Fibroblast of skin of scalp (primary cell): ENCODE data around the gene LRRN2.
"Not testable (repeated sequence)": the region's sequence is repeated elsewhere in the genome, so short reads cannot be mapped to it uniquely, and the experiment has no call there.

ENCODE experiments used
- DNase-seq: peaks from one replicate; pipeline ENCODE4 v3.0.0-alpha.2; 2013

LRRN2 gene

DNA sequence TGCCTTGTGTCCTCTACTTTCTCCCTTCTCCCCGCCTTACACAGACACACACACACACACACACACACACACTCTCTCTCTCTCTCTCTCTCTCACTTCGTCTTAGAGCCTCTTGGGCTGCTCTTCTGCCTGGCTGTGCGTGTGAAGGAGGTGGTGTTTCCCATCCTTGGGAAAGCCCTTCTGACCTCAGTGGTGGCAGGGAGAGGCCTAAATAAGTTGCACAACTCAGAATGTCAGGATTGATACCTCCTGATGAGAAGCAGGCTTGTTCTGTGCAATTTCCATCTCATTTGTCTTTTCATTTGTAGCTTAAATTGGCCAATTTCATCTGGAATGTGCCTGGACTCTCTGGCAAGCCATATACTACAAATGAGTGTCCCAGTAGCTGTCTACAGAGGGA is 25.0 kb downstream of the LRRN2 start:
- DNase-seq = no peak

DNA sequence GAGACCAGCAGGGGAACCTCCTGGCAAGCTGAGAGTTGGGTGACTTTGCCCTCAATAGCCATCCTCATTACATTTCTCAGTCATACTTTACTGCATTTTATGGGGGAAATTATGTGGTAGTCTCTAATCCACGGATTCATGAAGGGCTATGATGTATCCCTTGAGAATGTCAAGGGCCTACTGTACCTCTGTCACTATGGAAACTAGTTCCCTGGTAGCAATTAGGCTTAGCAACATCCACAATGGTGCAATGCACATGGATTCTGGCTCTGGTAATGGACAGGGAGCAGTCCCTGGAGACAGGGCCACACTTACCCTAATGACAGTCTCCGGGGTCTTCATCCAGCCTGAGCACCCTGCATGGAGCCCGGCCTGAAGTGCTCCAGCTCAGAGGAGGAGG is 26.5 kb downstream of the LRRN2 start:
- DNase-seq = no peak

DNA sequence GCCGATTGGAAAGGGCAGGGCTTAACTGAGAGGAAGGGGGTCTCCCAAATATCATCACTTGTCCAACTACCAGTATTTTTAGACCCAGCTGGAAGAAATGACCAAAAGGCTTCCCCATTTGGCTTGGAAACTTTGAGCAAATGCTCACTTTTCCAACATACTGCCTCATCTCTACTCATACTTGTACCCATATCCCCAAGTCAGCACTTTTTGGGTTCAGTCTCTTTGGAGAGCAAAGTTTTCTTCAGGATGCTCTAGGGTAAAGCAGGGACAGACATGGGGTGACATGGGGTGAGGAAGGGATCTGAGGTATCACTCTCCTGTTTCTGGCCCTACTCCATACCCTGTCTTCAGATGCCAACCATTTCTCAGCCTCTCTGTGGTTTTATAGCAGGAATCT is 27.2 kb downstream of the LRRN2 start:
- no peak for DNase-seq

DNA sequence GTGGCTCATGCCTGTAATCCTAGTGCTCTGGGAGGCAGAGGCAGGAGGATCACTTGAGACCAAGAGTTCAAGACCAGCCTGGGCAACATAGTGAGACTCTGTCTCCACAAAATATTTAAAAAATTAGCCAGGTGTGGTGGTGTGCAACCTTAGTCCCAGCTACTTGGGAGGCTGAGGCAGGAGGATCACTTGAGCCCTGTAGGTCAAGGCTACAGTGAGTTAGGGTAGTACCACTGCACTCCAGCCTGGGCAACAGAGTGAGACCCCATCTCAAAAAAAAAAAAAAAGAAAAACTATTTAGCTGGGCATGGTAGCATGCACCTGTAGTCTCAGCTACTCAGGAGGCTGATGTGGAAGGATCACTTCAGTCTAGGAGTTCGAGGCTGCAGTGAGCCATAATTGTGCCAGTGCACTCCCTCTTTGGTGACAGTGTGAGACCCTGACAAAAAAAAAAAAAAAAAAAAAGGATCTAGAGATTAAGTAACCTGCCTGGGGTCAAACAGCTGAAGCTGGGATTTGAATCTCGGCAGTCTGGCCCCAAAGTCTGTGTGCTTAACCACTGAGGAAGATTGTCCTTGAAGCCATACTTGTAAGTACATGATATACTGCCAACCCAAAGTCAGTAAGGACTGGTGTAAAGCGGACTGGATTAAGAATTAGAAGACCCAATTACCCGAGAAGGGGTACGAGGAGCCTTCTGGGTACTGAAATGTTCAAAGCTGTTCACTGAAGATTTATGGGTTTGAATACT is 31.8 kb downstream of the LRRN2 start:
- DNase-seq = no peak

DNA sequence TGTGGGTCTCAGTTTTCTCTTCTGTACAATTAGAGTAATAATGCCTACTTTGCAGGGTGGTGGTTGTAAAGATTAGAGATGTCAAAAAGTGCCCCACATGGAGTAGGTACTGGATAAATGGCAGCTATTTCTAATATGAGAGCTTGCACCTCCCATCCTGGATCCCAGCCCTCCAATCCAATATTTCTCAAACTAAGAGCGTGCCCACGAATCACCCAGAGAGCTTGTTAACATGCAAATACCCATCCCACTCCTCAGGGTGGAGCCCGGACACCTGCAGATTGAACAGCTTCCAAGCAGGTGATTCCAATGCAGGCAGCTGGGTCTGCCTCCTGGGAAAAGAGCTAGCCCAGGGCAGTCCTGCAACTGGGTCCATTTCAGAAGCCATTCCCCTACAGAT is 33.0 kb downstream of the LRRN2 start:
- no peak for DNase-seq

DNA sequence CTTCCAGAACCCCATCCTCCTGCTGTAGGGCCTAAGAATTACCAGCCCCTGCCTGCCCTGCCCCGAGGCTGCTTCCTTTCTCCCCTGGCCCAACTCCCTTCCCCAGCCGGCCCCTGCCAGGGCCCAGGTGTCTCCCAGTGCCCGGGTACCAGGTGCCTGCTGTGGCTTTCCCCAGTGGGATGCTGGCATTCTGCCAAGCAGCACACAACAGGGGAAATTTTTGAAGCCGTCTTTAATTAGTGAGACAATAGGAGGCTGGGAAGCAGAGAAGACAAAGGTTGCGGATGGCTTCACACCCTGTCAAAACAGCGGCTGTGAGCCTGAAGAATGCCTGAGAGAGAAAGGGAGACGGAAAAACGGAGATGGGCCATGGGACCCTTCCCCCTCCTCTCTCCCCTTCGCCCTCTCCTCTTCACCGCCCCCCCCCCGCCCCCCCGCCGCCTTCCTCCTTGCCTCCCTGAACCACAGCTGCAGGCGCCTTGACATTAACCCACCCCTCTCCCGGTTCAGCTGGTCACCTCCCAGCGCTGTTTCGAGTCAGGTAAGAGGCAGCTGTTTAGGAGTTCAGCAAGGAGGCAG is 33.6 kb downstream of the LRRN2 start:
- no peak for DNase-seq

DNA sequence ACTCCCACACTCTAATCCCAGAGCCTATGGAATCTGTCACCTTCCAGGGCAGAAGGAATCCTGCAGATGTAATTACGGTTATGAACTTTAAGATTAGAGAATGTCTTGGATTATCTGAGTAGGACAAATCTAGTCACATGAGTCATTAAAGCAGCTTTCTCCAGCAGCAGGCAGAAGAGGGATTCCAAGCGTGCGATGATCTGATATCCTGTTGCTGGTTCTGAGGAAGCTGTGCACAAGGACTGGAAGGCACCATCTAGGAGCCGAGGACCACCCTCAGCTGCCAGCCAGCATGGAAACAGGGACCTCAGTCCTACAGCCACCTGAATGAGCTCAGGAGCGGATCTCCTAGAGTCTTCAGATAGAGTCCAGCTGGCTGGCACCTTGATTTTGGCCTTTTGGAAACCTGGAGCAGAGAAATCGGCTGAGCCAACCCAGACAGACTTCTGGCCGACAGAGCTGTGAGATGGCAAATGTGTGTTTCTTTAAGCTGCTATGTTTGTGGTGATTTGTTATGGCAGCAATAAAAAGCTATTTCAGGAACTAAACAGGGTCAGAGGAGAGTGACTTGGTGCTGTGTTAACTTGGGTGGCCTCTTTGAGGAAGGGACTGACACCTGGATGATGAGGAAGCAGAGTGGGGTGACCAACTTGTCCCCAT is 34.5 kb downstream of the LRRN2 start:
- no peak for DNase-seq

DNA sequence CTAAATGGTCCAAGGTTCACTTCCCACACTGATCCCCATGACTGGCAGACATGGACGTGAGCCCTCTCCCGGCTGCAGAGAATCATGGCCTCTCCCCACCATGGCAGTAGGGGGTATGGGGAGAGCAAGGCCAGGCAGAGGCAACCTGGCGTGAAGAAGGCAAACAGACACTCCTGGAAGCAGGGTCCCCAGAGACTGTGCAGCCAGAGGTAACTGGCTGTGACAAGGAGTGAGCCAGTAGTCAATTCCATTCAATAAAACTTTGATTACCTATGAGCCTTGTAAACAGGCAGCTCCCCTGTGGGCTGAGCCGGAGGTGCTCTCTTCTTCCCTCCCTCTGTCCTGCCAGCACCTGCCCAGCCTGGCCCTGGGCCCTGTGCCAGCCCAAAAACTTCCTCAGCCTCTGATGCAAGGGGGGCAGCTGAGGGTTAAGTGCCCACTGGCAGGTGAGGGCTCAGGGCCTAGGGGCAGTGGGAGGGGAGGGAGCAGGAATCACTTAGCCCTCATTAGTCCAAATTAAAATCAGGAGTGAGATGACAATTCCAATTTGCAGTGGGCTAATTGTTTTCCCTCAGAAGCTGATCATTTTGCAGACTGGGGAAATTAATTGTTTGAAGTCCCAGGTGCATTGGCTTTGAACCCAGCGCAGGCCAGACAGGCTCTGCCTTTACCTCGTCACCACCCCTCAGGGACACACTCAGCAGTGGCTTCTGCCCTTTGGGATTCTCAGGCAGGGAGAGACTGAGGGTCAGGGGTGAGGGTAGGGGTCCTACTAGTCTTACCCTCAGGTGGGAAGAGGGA is 35.6 kb downstream of the LRRN2 start:
- no peak for DNase-seq

DNA sequence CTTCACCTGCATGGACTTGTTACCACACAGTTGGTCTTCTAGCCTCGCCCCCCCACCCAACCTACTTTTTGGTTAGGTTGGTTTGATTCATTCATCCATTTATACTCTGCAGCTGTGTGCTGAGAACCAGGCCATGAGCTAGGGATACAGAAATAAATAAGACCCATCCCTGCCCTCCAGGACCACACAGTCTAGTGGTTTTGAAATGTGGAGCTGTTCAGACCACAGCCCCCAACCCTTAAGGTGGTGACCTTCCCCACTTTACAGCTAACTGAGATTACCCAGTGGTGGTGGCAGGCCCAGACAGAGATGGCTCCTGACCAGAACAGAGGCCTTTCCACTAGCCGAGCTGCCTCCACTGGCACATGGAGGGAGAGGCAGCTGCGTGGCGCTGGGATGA is 37.0 kb downstream of the LRRN2 start:
- no peak for DNase-seq

DNA sequence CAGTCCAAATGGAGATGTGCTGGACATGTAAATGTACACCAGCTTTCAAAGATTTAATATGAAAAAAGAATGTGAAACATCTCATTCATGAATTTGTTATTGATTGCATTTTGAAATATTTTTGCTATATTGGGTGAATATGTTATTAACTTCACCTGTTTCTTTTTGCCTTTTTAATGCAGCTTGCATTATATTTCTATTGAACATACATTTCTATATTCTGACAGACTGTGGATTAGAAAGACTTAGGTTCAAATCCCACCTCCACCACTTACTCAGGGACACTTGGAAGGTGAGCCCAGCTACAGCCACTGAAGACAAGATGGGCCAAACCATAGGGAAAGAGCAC is 37.8 kb downstream of the LRRN2 start:
- DNase-seq = no peak

DNA sequence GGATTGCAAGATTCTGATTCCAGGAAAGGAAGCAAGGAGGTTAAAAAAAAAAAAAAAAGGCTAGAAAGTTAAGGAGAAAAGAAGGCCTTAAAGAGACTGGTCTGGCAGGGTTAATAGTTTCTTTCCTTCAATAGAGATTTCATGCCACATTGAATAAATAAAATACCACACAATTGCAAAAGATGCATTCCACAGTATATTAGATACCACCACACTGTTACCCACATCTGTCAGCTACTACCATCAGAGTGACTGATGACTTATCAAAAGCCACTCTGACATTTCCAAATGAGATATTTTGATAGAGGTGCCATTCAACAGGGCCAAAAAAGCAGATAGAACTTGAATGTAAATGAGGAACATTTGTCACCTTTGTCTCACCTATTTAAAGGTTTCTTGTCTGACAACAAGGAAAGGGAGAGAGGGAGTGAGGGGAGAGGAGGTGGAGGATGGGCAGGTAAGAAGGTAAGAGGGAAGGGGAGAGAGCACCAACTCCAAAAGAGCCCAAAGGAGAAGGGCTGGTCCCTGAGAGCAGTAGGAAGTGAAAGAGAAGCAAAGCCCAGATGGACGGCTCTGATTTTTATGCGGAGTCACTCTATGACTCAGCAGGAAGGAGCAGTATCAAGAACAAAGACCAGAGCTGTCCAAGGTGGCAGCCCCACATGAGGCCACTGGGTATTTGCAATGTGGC is 38.3 kb downstream of the LRRN2 start:
- DNase-seq = peak; percentile 65

DNA sequence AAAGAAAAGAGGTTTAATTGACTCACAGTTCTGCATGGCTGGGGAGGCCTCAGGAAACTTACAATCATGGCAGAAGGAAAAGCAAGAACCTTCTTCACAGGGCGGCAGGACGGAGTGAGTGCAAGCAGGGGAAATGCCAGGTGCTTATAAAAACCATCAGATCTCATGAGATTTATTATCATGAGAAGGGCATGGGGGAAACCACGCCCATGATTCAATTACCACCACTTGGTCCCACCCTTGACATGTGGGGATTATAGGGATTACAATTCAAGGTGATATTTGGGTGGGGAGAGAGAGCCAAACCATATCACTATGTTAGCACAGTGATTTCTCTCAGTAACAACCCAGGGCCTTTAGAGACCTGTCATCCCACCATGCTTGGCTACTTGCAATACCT is 39.9 kb downstream of the LRRN2 start:
- DNase-seq = no peak

DNA sequence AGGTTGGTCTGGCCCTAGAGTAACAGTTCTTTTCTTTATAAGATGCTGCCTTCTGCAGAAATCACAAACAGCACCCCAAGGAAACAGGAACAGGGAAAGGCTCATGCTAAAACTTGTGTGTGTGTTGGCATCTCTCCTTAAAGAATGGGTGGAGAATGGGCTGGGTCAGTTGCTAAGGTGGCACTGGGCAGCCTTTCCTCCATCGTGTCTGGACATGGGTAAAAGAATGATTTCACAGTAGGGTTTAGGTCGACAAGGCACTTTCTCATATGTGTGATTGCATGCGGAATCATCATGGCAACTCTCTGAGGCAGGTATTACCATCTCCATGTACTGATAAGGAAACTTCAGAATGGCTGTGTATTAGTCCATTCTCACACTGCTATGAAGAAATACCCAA is 40.3 kb downstream of the LRRN2 start:
- DNase-seq = no peak

DNA sequence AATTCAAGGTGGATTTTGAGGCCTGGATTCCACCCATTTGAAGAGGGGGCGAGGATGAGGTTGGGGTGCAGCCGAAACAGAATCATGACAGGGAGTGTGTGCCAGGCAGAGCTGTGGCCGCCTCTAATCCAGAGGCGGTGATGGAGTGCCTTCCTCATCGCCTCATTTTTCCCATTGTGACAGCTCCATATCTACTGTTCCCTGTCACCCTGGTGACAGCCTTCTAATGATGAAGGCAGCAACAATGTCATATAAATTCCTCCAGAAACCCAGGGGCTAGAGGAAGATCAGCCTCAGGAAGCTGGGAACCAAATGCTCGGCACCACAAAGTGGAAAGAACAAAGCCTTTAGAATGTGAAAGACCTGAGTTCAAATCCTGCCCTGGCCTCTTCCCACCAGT is 42.0 kb downstream of the LRRN2 start:
- DNase-seq = no peak

DNA sequence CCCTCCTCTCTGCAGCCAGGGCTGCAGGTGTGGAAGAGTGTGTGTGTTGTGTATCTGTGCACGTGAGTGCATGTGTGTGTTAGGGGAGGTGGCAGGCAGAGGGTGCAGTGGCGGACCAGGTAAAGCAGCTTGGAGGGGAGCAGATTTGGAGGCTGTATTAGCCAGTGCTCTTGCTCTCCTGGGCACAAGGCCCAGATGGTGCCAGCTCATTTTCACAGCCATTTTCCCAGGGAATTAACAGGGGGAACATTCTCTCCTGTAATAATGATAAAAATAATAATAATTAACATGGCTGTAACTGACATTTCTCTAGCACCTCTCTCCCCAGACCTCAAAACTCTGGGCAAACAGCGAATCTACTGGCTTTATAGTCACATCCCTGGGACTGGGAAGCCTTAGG is 43.6 kb downstream of the LRRN2 start:
- DNase-seq = no peak

DNA sequence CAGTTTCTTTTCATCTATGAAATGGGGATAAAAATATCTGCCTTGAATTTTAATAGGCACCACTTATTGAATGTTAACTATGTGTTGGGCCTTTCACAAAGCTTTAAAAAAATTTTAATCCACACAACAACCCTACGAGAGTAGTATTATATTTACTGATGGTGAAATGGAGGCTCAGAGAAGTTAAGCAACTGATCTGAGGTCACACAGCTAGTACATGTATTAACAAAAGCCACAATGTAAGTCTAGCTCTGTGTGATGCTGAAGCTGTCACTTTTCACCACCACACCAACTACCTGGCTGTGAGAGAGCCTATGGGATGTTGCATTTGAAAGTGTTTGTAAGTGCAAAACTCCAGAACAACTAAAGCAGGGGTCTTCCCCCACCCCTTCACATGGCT is 44.1 kb downstream of the LRRN2 start:
- no peak for DNase-seq

DNA sequence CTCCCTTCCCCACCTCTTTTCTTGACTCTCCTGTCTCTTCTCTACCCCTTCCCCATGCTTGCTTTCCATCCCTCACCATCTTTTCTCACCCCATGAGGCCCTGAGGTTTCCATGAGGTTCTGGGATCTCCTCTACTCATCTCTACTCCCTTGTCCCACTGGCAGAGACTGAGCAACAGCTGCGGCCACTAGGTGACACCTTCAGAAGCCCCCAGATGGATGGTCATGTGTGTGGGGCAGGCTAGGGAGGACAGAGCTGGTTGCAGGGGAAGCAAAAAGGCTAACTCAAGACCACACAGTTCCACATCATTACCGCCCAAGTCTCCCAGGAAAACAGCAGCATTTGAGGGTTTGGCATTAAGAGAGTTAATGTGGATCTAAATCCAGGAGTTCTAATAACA is 45.0 kb downstream of the LRRN2 start:
- DNase-seq = no peak

DNA sequence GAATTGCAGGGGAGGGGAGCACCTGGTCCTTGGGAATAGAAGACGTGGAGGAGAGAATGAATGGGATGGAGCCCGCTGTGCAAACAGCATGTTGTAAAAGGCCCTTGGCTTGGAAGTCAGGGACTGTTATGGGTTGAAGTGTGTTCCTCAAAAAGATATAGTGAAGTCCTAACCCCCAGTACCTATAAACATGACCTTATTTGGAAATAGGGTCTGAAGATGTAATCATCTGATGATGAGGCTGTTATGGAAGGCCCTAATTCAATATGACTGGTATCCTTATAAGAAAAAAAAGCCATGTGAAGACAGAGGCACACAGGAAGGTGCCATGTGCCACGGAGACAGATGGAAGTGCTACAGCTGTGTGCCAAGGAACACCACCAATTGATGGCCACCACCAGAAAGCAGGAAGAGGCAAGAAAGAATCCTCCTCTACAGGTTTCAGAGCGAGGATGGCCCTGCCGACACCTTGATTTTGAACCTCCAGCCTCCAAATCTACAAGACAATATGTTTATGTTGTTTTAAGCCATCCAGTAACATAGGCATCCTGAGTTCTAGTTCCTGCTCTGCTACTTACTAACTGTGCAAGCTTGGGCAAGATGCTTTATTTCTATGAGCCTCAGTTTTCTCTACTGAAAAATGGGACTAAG is 51.2 kb downstream of the LRRN2 start:
- DNase-seq = no peak

DNA sequence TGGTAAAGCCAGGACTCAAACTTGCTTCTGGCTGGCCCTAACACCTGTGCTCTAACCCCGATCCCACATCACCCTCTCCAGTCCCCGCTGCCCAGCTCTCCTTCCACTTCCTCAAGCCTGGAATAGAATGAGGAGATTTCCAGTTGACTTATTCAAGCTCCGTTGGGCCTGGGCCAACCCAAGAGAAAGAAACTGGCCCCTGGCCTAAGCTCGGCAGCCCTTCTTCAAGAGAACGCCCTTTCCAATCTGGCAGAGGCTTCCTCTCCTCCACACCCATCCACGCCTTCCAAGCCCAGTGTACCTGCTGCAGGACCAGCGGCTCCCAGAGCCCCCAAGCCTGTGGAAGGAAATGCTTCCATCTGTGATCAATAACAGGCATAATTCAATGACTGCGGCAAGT is 51.9 kb downstream of the LRRN2 start:
- DNase-seq = no peak

DNA sequence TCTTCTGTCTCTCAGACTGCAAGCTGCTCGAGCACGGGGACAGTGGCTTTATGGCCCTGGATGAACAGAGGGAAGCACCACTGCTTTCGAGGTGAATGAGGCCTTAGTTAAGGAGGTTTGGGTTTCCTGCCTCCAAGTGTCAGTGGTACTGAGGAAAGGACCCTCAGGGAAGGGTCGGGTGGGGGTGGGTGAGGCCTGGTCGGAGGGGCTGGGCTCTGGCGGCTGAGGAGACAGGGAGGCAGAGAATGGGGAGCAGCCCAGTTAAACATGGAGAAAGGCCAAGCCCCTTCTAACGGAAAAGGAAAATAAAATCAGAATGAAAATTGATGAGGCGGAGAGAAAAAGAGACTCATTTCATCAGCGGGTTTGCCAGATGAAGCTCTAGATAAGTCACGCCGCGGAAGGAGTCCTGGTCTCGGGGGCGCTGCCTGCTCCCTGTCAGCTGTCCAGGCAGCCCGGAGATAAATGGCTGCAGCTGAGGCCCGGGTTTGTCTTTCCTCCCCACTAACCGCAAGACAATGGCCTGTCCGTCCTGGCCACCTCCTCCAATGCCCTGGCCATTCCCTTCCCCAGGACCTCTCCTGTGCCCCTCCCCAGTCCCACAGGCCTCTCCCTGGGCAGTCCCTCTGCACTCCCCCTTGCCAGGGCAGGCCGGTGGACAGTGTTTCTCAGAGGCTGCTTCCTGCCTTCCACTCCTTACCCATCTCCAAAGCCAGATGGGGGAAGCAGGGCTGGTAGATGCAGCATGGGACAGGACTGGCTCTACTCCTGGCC is 55.2 kb downstream of the LRRN2 start:
- DNase-seq = no peak

DNA sequence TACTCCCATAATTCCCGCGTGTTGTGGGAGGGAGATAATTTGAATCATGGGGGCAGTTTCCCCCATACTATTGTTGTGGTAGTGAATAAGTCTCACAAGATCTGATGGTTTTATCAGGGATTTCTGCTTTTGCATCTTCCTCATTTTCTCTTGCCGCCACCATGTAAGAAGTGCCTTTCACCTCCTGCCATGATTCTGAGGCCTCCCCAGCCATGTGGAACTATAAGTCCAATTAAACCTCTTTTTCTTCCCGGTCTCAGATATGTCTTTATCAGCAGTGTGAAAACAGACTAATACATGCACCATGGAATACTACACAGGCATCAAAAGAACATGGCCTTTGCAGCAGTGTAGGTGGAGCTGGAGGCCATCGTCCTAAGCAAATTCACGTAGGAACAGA is 56.1 kb downstream of the LRRN2 start:
- not testable (repeated sequence) for DNase-seq

DNA sequence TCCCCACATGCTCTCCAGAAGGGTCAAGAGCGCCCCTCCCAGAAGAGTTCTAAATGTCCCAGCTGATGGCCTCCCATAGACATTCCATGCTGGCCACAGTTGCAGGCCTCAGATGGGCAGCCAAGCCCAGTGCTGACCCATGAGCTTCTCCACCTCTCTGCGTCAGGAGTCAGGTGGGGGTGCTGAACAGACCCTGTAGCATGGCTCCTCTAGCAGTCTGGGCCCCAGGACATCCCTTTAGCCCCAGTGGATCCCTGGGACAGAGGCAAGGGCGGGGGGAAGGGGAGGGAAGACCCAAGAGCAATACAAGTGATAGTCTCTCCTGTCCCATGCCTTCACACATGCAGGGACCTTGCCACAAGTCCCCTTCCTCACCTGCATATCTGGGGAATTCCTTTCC is 56.7 kb downstream of the LRRN2 start:
- DNase-seq = no peak
